HEK293 (cell line): Measurements from ENCODE around the gene PRDX3.
A peak's percentile ranks its signal among the peaks of the same experiment; 100 is the strongest.

ENCODE experiments used
- CTCF ChIA-PET: fragments of 350-600 bp; formaldehyde crosslinking; extraction: SDS; loops from one replicate; lab custom pipeline; 2021; ENCODE audit warnings: antibody characterized with exemption; lab: Yijun Ruan, JAX
- POLR2A ChIA-PET: fragments of 300-600 bp; formaldehyde crosslinking; extraction: SDS; loops from one replicate; lab custom pipeline; 2020; ENCODE audit warnings: antibody characterized with exemption, inconsistent platforms; lab: Yijun Ruan, JAX
- H3K27ac ChIP-seq: fragments of 200-500 bp; sonication (Bioruptor generic); 2 replicates; pipeline ENCODE4 v1.5.1; 2014; ENCODE audit warnings: low read depth, low read length, control low read depth, inconsistent platforms; ENCODE audit errors: extremely low read depth
- H3K36me3 ChIP-seq, 2 experiments: fragments of 200-500 bp in 1 of 2; sonication (Bioruptor generic) in 1 of 2; 1 replicate in 1 of 2; 2 replicates in 1 of 2; pipeline ENCODE4 v1.5.1; 2014 to 2017; ENCODE audit warnings: inconsistent platforms in 2 of 2, low read length in 2 of 2; ENCODE audit not compliant: control insufficient read depth in 2 of 2, insufficient read depth in 1 of 2
- H3K4me1 ChIP-seq: fragments of 200-500 bp; sonication (Bioruptor generic); 2 replicates; pipeline ENCODE4 v1.5.1; 2014; ENCODE audit warnings: mild to moderate bottlenecking, low read length, inconsistent platforms; ENCODE audit not compliant: control insufficient read depth, insufficient read depth
- H3K4me3 ChIP-seq: 2 replicates; pipeline ENCODE4 v1.5.1; 2011; ENCODE audit warnings: low read depth, mild to moderate bottlenecking, control low read depth, low read length, moderate library complexity
- H3K9me3 ChIP-seq: fragments of 200-500 bp; sonication (Bioruptor generic); 2 replicates; pipeline ENCODE4 v1.5.1; 2014; ENCODE audit warnings: low read depth, low read length, inconsistent platforms; ENCODE audit not compliant: control insufficient read depth, insufficient read depth
- GLIS2 ChIP-seq: fragments of 450-650 bp; formaldehyde crosslinking; IDR thresholded peaks from 2 replicates; pipeline ENCODE4 v1.5.1; 2016; ENCODE audit warnings: missing biosample characterization, missing genetic modification characterization
- KLF16 ChIP-seq: fragments of 450-650 bp; formaldehyde crosslinking; IDR thresholded peaks from 2 replicates; pipeline ENCODE4 v1.5.1; 2017; ENCODE audit warnings: missing biosample characterization, missing genetic modification characterization
- KLF9 ChIP-seq: fragments of 450-650 bp; formaldehyde crosslinking; IDR thresholded peaks from 2 replicates; pipeline ENCODE4 v1.5.1; 2016; ENCODE audit warnings: missing biosample characterization, missing genetic modification characterization, low read depth
- MEIS1 ChIP-seq: sonication (generic); formaldehyde crosslinking; IDR thresholded peaks from 2 replicates; pipeline ENCODE4 v1.8.1; 2022; ENCODE audit warnings: missing genetic modification reagents, mild to moderate bottlenecking, borderline replicate concordance
- OVOL3 ChIP-seq: fragments of 450-650 bp; formaldehyde crosslinking; IDR thresholded peaks from 2 replicates; pipeline ENCODE4 v1.5.1; 2016; ENCODE audit warnings: missing biosample characterization, missing genetic modification characterization
- RBAK ChIP-seq: fragments of 450-650 bp; formaldehyde crosslinking; IDR thresholded peaks from 2 replicates; pipeline ENCODE4 v1.5.1; 2016; ENCODE audit warnings: missing biosample characterization, missing genetic modification characterization
- SETDB1 ChIP-seq: IDR thresholded peaks from one replicate; pipeline ENCODE4 v1.6.1; 2017; ENCODE audit warnings: mild to moderate bottlenecking, low read length, moderate library complexity, mixed read lengths; ENCODE audit not compliant: insufficient read length
- SP2 ChIP-seq: fragments of 450-650 bp; formaldehyde crosslinking; IDR thresholded peaks from 2 replicates; pipeline ENCODE4 v1.5.1; 2016; ENCODE audit warnings: missing biosample characterization, missing genetic modification characterization
- TCF7L2 ChIP-seq: IDR thresholded peaks from 2 replicates; pipeline ENCODE4 v1.6.1; 2011; ENCODE audit warnings: low read depth, mild to moderate bottlenecking, inconsistent platforms, low read length, moderate library complexity, borderline replicate concordance
- ZFP37 ChIP-seq: fragments of 450-650 bp; formaldehyde crosslinking; IDR thresholded peaks from 2 replicates; pipeline ENCODE4 v1.5.1; 2016; ENCODE audit warnings: missing biosample characterization, missing genetic modification characterization
- ZIC2 ChIP-seq: fragments of 450-650 bp; formaldehyde crosslinking; IDR thresholded peaks from 2 replicates; pipeline ENCODE4 v1.5.1; 2016; ENCODE audit warnings: missing biosample characterization, missing genetic modification characterization
- ZNF114 ChIP-seq: fragments of 450-650 bp; formaldehyde crosslinking; IDR thresholded peaks from 2 replicates; pipeline ENCODE4 v1.5.0; 2017; ENCODE audit warnings: missing biosample characterization, missing genetic modification characterization
- ZNF148 ChIP-seq: fragments of 450-650 bp; formaldehyde crosslinking; IDR thresholded peaks from 2 replicates; pipeline ENCODE4 v1.5.0; 2017; ENCODE audit warnings: missing biosample characterization, missing genetic modification characterization, borderline replicate concordance
- ZNF16 ChIP-seq: fragments of 450-650 bp; formaldehyde crosslinking; IDR thresholded peaks from 2 replicates; pipeline ENCODE4 v1.5.1; 2016; ENCODE audit warnings: low read depth, missing biosample characterization, missing genetic modification characterization
- ZNF175 ChIP-seq: fragments of 450-650 bp; formaldehyde crosslinking; IDR thresholded peaks from 2 replicates; pipeline ENCODE4 v1.5.1; 2016; ENCODE audit warnings: missing biosample characterization, missing genetic modification characterization
- ZNF221 ChIP-seq: fragments of 450-650 bp; formaldehyde crosslinking; IDR thresholded peaks from 2 replicates; pipeline ENCODE4 v1.5.1; 2017; ENCODE audit warnings: missing biosample characterization, missing genetic modification characterization, borderline replicate concordance
- ZNF266 ChIP-seq: fragments of 450-650 bp; formaldehyde crosslinking; IDR thresholded peaks from 2 replicates; pipeline ENCODE4 v1.5.1; 2016; ENCODE audit warnings: missing biosample characterization, missing genetic modification characterization, low read depth
- ZNF404 ChIP-seq: fragments of 450-650 bp; formaldehyde crosslinking; IDR thresholded peaks from 2 replicates; pipeline ENCODE4 v1.5.1; 2017; ENCODE audit warnings: missing biosample characterization, missing genetic modification characterization
- ZNF449 ChIP-seq: fragments of 450-650 bp; formaldehyde crosslinking; IDR thresholded peaks from 2 replicates; pipeline ENCODE4 v1.5.1; 2017; ENCODE audit warnings: missing biosample characterization, mild to moderate bottlenecking, missing genetic modification characterization, moderate library complexity
- ZNF48 ChIP-seq: fragments of 450-650 bp; formaldehyde crosslinking; IDR thresholded peaks from 2 replicates; pipeline ENCODE4 v1.5.1; 2016; ENCODE audit warnings: missing biosample characterization, missing genetic modification characterization
- ZNF658 ChIP-seq: fragments of 450-650 bp; formaldehyde crosslinking; IDR thresholded peaks from 2 replicates; pipeline ENCODE4; 2016; ENCODE audit warnings: missing biosample characterization, missing genetic modification characterization
- ZNF664 ChIP-seq: fragments of 450-650 bp; formaldehyde crosslinking; IDR thresholded peaks from 2 replicates; pipeline ENCODE4 v1.5.1; 2016; ENCODE audit warnings: missing biosample characterization, missing genetic modification characterization
- ZNF670 ChIP-seq: fragments of 450-650 bp; formaldehyde crosslinking; IDR thresholded peaks from 2 replicates; pipeline ENCODE4 v1.5.1; 2016; ENCODE audit warnings: missing biosample characterization, missing genetic modification characterization, low read depth
- ZNF692 ChIP-seq: fragments of 450-650 bp; formaldehyde crosslinking; IDR thresholded peaks from 2 replicates; pipeline ENCODE4 v1.5.1; 2016; ENCODE audit warnings: missing biosample characterization, missing genetic modification characterization
- ZNF76 ChIP-seq: fragments of 450-650 bp; formaldehyde crosslinking; IDR thresholded peaks from 2 replicates; pipeline ENCODE4; 2016; ENCODE audit warnings: low read depth, missing biosample characterization, missing genetic modification characterization, borderline replicate concordance
- ZNF785 ChIP-seq: fragments of 450-650 bp; formaldehyde crosslinking; IDR thresholded peaks from 2 replicates; pipeline ENCODE4 v1.5.1; 2016; ENCODE audit warnings: missing biosample characterization, missing genetic modification characterization
- ZNF843 ChIP-seq: fragments of 450-650 bp; formaldehyde crosslinking; IDR thresholded peaks from 2 replicates; pipeline ENCODE4 v1.5.1; 2016; ENCODE audit warnings: missing biosample characterization, missing genetic modification characterization
- ZXDB ChIP-seq: fragments of 450-650 bp; formaldehyde crosslinking; IDR thresholded peaks from 2 replicates; pipeline ENCODE4 v1.5.1; 2016; ENCODE audit warnings: missing biosample characterization, missing genetic modification characterization

PRDX3 gene

DNA sequence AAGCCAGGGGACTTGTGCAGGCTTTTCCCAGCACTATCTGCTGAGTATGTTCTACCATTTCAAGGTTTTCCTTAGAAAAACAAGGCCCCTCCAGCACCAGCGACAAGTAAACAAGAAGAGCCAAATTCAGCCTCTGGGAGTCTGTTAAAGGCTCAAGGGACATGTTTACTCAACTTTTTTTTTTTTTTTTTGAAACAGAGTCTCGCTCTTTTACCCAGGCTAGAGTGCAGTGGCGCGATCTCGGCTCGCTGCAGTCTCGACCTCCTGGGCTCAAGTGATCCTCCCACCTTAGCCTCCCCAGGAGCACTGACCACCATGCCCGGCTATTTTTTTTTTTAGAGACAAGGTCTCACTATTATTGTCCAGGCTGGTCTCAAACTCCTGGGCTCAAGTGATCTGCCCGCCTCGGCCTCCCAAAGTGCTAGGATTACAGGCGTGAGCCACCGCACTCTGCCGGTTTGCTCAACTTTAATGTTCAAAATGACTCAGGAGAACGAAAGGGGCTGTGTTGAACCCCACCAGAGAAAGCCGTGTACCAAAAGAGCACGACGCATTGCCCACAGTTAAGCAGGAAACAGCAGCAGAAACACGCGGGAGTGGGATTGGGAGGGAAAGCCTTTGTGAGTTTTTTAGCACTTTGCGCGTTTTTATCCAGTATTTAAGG, 772 bp downstream of the PRDX3 start:
- Histone ChIP-seq H3K27ac (peak overlapping the region; percentile 84), H3K36me3 (peaks cover 18 to 41% of the 10 kb centered on the region in 2 experiments), H3K4me1 (peaks cover 3% of the 10 kb centered on the region; the same call in 1 of the 2 replicates), H3K4me3 (peak overlapping the region; percentile 75), H3K9me3 (no peaks in the 10 kb centered on the region)
- TF ChIP-seq GLIS2 (tag by site-specific recombination), result 0 out of 2 replicates have a peak, but pooled peaks have one; percentile 10
- 0 out of 2 replicates have a peak, but pooled peaks have one; percentile 16 for TF ChIP-seq ZNF449 (tag by site-specific recombination)
- 0 out of 2 replicates have a peak, but pooled peaks have one; percentile 19 for TF ChIP-seq ZFP37
- TF ChIP-seq ZNF16, result no peak
- 0 out of 2 replicates have a peak, but pooled peaks have one; percentile 58 for TF ChIP-seq ZNF692
- no peak for TF ChIP-seq KLF9 (tag by site-specific recombination)
- peak; percentile 44; the same call in 1 of the 2 replicates for TF ChIP-seq ZNF76
- TF ChIP-seq ZNF785 (tag by site-specific recombination), result no peak
- ChIA-PET CTCF (interaction anchor here (1.4 kb wide), 1 partner anchor 10 kb away, joined by 3 read pairs; no protein-coding TSS in a partner anchor), POLR2A (interaction anchor here (1.9 kb wide), 1 partner anchor 13 kb away, joined by 6 read pairs; the partner anchor contains the start of gene SFXN4)

GRCh38 chr10:119176166-119176565, 2.4 kb downstream of the PRDX3 start:
- Histone ChIP-seq H3K4me3 (no peak overlapping the region), H3K4me1 (peaks cover 3% of the 10 kb centered on the region; the same call in 1 of the 2 replicates), H3K9me3 (no peaks in the 10 kb centered on the region), H3K36me3 (peaks cover 35 to 57% of the 10 kb centered on the region in 2 experiments), H3K27ac (no peak overlapping the region)
- CTCF ChIA-PET, result interaction anchor here (0.5 to 1.4 kb wide), 3 partner anchors 9 to 93 kb away, joined by 3 to 4 read pairs (median 3); no protein-coding TSS in a partner anchor
- TF ChIP-seq ZNF670 (tag by site-specific recombination), result no peak
- POLR2A ChIA-PET, result interaction anchor here (1.9 kb wide), 1 partner anchor 11 kb away, joined by 6 read pairs; the partner anchor contains the start of gene SFXN4

DNA sequence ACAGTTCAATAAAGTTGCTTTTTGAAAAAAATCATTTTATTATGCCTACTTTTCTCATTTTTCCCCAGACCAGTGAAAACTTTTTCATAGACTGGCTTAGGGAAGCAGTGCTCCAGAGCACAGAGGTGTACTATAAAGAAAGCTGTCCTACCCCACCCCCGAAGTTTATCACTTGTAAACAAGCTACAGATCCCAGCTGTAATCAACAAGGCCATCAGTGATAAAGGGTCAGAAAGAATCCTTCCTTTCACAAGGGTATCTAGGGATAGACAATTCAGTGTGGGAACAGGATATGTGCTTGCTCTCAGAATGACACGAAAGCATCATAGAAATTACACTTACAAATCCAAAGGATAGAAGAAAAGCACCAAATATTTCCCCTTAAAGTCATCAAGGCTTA, 4.5 kb downstream of the PRDX3 start:
- ChIA-PET POLR2A (interaction anchor here (0.7 kb wide), 1 partner anchor 477 kb away, joined by 3 read pairs; the partner anchor contains the start of gene BAG3), CTCF (no interaction called here)
- H3K4me3 ChIP-seq, result no peak overlapping the region
- no peak overlapping the region for H3K27ac ChIP-seq
- peaks cover 50 to 77% of the 10 kb centered on the region in 2 experiments for H3K36me3 ChIP-seq
- no peaks in the 10 kb centered on the region for H3K9me3 ChIP-seq
- H3K4me1 ChIP-seq, result peaks cover 2% of the 10 kb centered on the region; the same call in 1 of the 2 replicates
- no peak for TF ChIP-seq ZNF843 (tag by site-specific recombination)
- TF ChIP-seq ZXDB (tag by site-specific recombination), result no peak
- TF ChIP-seq ZNF48, result no peak
- no peak for TF ChIP-seq ZNF148
- TF ChIP-seq SETDB1, result no peak
- no peak for TF ChIP-seq ZNF114 (tag by site-specific recombination)
- TF ChIP-seq ZNF175 (tag by site-specific recombination), result no peak
- no peak for TF ChIP-seq ZNF658
- TF ChIP-seq SP2 (tag by site-specific recombination), result no peak
- no peak for TF ChIP-seq TCF7L2
- TF ChIP-seq OVOL3 (tag by site-specific recombination), result no peak
- TF ChIP-seq ZNF221, result no peak
- no peak for TF ChIP-seq ZIC2 (tag by site-specific recombination)
- no peak for TF ChIP-seq ZNF404 (tag by site-specific recombination)
- TF ChIP-seq KLF16, result no peak
- TF ChIP-seq ZNF664 (tag by site-specific recombination), result no peak
- no peak for TF ChIP-seq RBAK (tag by site-specific recombination)
- TF ChIP-seq ZNF266 (tag by site-specific recombination), result no peak
- no peak for TF ChIP-seq MEIS1 (CRISPR knock-in tag)
